ENCODE measurements around the gene DOHH.

DNA sequence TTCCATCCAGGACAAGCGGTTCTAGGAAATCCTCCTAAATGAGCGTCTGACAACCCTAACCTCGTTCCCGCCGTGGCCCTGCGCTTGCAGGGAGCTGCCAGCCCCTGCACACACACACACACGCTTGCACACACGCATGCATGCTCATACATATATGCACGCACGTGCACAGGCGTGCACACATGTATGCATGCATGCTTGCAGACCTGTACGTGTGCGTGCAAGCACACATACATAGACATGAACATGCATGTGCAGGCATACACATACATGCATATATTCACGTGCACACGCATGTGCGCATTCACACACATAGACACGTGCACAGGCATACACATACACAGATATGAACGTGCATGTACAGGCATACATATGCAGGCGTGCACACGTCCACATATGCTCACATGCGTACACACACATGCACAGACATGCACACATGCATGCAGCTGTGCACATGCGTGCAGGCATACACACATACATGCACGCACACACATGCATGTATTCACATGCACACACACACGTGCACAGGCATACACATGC is 55.7 kb downstream of the DOHH start:
- TF ChIP-seq CTCF (conservative IDR thresholded peaks at IDR 0.05; ENCODE audit: low read depth, low read length): no peak
- no peak for TF ChIP-seq EZH2 (IDR thresholded peaks at IDR 0.05; ENCODE audit: borderline replicate concordance, low read depth, low read length, poor library complexity, severe bottlenecking)

Data from A673 (cell line).